K562 (cell line): ENCODE data around the gene ZNF143. TPM values are rescaled to one million over a fixed set of nuclear protein-coding genes. Genes with fewer than 3 reads are reported as not detected.

Experiments
- CGGBP1 ChIP-seq: fragments of 250-450 bp; sonication (Bioruptor Pico); IDR thresholded peaks from 2 replicates; pipeline ENCODE4 v1.9.0; 2021; ENCODE audit warnings: mild to moderate bottlenecking
- DIDO1 ChIP-seq: fragments of 450-650 bp; IDR thresholded peaks from 2 replicates; pipeline ENCODE4 v1.6.1; 2016; ENCODE audit warnings: low read depth, missing biosample characterization, missing genetic modification characterization
- E2F4 ChIP-seq: sonication (generic); formaldehyde crosslinking; IDR thresholded peaks from 2 replicates; pipeline ENCODE4 v1.8.0; 2022; ENCODE audit warnings: mild to moderate bottlenecking, low read depth, missing genetic modification reagents
- FOXA3 ChIP-seq, 2 experiments: fragments of 450-650 bp in 1 of 2; sonication (generic) in 1 of 2; formaldehyde crosslinking; IDR thresholded peaks in 1 of 2; conservative IDR thresholded peaks in 1 of 2; 2 replicates each; pipeline versions ENCODE4 v1.4.0 to v1.8.0; 2020 to 2022; ENCODE audit warnings: mild to moderate bottlenecking in 2 of 2, missing genetic modification reagents in 1 of 2
- FOXJ2 ChIP-seq: fragments of 200-800 bp; sonication (Bioruptor generic); IDR thresholded peaks from 2 replicates; pipeline ENCODE4 v1.6.1; 2016; ENCODE audit warnings: missing genetic modification characterization, missing compliant biosample characterization
- GABPA ChIP-seq: fragments of 200-800 bp; sonication (Bioruptor generic); conservative IDR thresholded peaks from 2 replicates; pipeline ENCODE4 v1.6.1; 2016; ENCODE audit warnings: low read depth, missing genetic modification characterization, missing compliant biosample characterization
- GTF2F1 ChIP-seq: IDR thresholded peaks from 2 replicates; pipeline ENCODE4 v1.6.1; 2011; ENCODE audit warnings: low read depth, low read length, improper control_type of control experiment
- IRF2 ChIP-seq: sonication (generic); formaldehyde crosslinking; IDR thresholded peaks from 2 replicates; pipeline ENCODE4 v1.8.1; 2022; ENCODE audit warnings: mild to moderate bottlenecking, missing genetic modification reagents
- LARP7 ChIP-seq: fragments of 450-650 bp; IDR thresholded peaks from 2 replicates; pipeline ENCODE4 v1.6.1; 2016
- MAZ ChIP-seq, 2 experiments: fragments of 450-650 bp in 1 of 2; sonication (generic) in 1 of 2; formaldehyde crosslinking; IDR thresholded peaks in 1 of 2; conservative IDR thresholded peaks in 1 of 2; 2 replicates each; pipeline versions ENCODE4 v1.4.0 to v1.5.0; 2020; ENCODE audit warnings: mild to moderate bottlenecking in 1 of 2, missing genetic modification reagents in 1 of 2
- POU5F1 ChIP-seq: fragments of 150-350 bp; IDR thresholded peaks from 2 replicates; pipeline ENCODE4 v1.6.1; 2014; ENCODE audit warnings: borderline replicate concordance, low read length, low read depth, mild to moderate bottlenecking; ENCODE audit not compliant: partially characterized antibody
- PRMT5 ChIP-seq: sonication (generic); formaldehyde crosslinking; IDR thresholded peaks from 2 replicates; pipeline ENCODE4 v1.5.0; 2020; ENCODE audit warnings: missing genetic modification reagents
- PTBP1 ChIP-seq: fragments of 200-400 bp; formaldehyde crosslinking; IDR thresholded peaks from 2 replicates; pipeline ENCODE4 v1.6.1; 2017; ENCODE audit warnings: low read depth, low read length
- SIN3B ChIP-seq: fragments of 450-650 bp; IDR thresholded peaks from 2 replicates; pipeline ENCODE4 v1.6.1; 2017; ENCODE audit warnings: low read depth, mild to moderate bottlenecking, moderate library complexity
- TEAD1 ChIP-seq, 2 experiments: fragments of 450-650 bp in 1 of 2; sonication (generic) in 1 of 2; formaldehyde crosslinking; IDR thresholded peaks; 2 replicates each; pipeline versions ENCODE4 v1.4.0 to v1.8.0; 2020 to 2022; ENCODE audit warnings: mild to moderate bottlenecking in 2 of 2, missing genetic modification reagents in 1 of 2
- TEAD4 ChIP-seq, 2 experiments: sonication (generic) in 1 of 2; formaldehyde crosslinking in 1 of 2; IDR thresholded peaks; 2 replicates each; pipeline versions ENCODE4 v1.6.1 to v1.8.0; 2012 to 2022; ENCODE audit warnings: borderline replicate concordance in 1 of 2, inconsistent platforms in 1 of 2, low read length in 1 of 2, mild to moderate bottlenecking in 1 of 2, missing genetic modification reagents in 1 of 2
- UBTF ChIP-seq, 2 experiments: IDR thresholded peaks; 2 replicates each; pipeline ENCODE4 v1.6.1; 2012; ENCODE audit warnings: improper control_type of control experiment in 2 of 2, low read depth in 2 of 2, low read length in 2 of 2, borderline replicate concordance in 1 of 2
- ZNF175 ChIP-seq: fragments of 200-800 bp; sonication (Bioruptor generic); IDR thresholded peaks from 2 replicates; pipeline ENCODE4 v1.6.1; 2016; ENCODE audit warnings: low read depth, mild to moderate bottlenecking, missing genetic modification characterization, missing compliant biosample characterization
- ZNF507 ChIP-seq: conservative IDR thresholded peaks from 2 replicates; pipeline ENCODE4 v1.6.1; 2017; ENCODE audit warnings: missing genetic modification characterization, missing compliant biosample characterization
- polyA plus RNA-seq, 8 experiments: library from polyadenylated mRNA; depleted of rRNA in 4 of 8; stranded (reverse) in 5 of 8; unstranded in 3 of 8; fragments of >200 nt; fragmentation: Nextera tagmentation in 2 of 8; fragmentation: Illumina TruSeq in 1 of 8; extraction: Ambion mirVana in 2 of 8; extraction: Trizol in 1 of 8; gene quantifications; 2 replicates each; pipeline versions ENCODE4 v1.2.1 to v1.2.3, GENCODE V29; 2011 to 2014; ENCODE audit warnings: inconsistent platforms in 1 of 8, missing spikeins in 1 of 8
- total RNA-seq, 7 experiments: library from RNA; depleted of rRNA in 6 of 7; stranded (reverse); fragments of >200 nt in 6 of 7; fragmentation: Illumina TruSeq in 2 of 7; extraction: Trizol in 2 of 7; gene quantifications; 2 replicates each; pipeline versions ENCODE4 v1.2.1 to v1.2.3, GENCODE V29; 2011 to 2021; ENCODE audit warnings: low replicate concordance in 1 of 7

The ZNF143 gene
- total and polyA plus RNA-seq, 9 of the 15 experiments (the other 6 are each of a cell fraction or from before 2014, with no cell fraction given) = 18.4 to 58.5 (median 27.1) TPM

GRCh38 chr11:9461063-9461759, 399 bp downstream of the ZNF143 start (continued):
- TF ChIP-seq TEAD1 (CRISPR knock-in tag; IDR thresholded peaks at IDR 0.05) (peak in 1 of 2 experiments; percentile 80; a peak in 1 of 4 replicates), TEAD4 (IDR thresholded peaks at IDR 0.05; ENCODE audit: low read length) (no peak), TEAD4 (CRISPR knock-in tag; IDR thresholded peaks at IDR 0.05; ENCODE audit: borderline replicate concordance) (0 out of 2 replicates have a peak, but pooled peaks have one; percentile 25), CGGBP1 (CRISPR knock-in tag) (peak; percentile 93), UBTF (IDR thresholded peaks at IDR 0.05; ENCODE audit: borderline replicate concordance in 1 of 2, low read depth in 2 of 2, low read length in 2 of 2) (peak; percentile 86 to 95; a peak in 2 of 4 replicates), DIDO1 (tag) (no peak), GTF2F1 (0 out of 2 replicates have a peak, but pooled peaks have one; percentile 22), PRMT5 (CRISPR knock-in tag) (no peak; the same call in 1 of the 2 replicates), POU5F1 (no peak), IRF2 (CRISPR knock-in tag) (no peak), FOXJ2 (tag) (0 out of 2 replicates have a peak, but pooled peaks have one; percentile 32), MAZ (CRISPR knock-in tag; conservative IDR thresholded peaks at IDR 0.05 in 1 of 2, IDR thresholded peaks at IDR 0.05 in 1 of 2) (peak in 1 of 2 experiments; percentile 56; a peak in 3 of 4 replicates), LARP7 (no peak), ZNF507 (tag) (no peak), FOXA3 (CRISPR knock-in tag; conservative IDR thresholded peaks at IDR 0.05 in 1 of 2, IDR thresholded peaks at IDR 0.05 in 1 of 2) (0 out of 4 replicates have a peak, but pooled peaks of 1 of the 2 experiments have one; percentile 21), E2F4 (no peak), PTBP1 (no peak), SIN3B (peak; percentile 41; the same call in 1 of the 2 replicates), ZNF175 (CRISPR knock-in tag) (0 out of 2 replicates have a peak, but pooled peaks have one; percentile 39), GABPA (tag) (peak; percentile 72)
